ENCODE measurements around the gene NTM. TPM values are rescaled to one million over a fixed set of nuclear protein-coding genes. Genes with fewer than 3 reads are reported as not detected.

Gene NTM
- total RNA-seq, 2 donors from 2014 or later, result 0.26 to 3.6 TPM

GRCh38 chr11:131663405-131664200, 293.2 kb downstream of the NTM start:
- Histone ChIP-seq H3K27me3 (no peaks in the 10 kb centered on the region), H3K4me1 (no peaks in the 10 kb centered on the region), H3K9me3 (no peaks in the 10 kb centered on the region), H3K27ac (no peak overlapping the region), H3K4me3 (no peak overlapping the region), H3K36me3 (replicated peaks in 1 of 2; ENCODE audit: insufficient read depth in 1 of 2, low read depth in 2 of 2) (no peaks in the 10 kb centered on the region)
- 55 to 61% methylated on average over 10 of the region's 10 CpGs for WGBS, 2 donors
- ATAC-seq (no peak), DNase-seq (no peak)
- no peak for TF ChIP-seq POLR2A (IDR thresholded peaks at IDR 0.05)
- no peak for TF ChIP-seq CTCF (IDR thresholded peaks at IDR 0.05)
- intact Hi-C loops (cut with DNase I), result no loop called here

- intact Hi-C loops (cut with DNase I), result no loop called here
- no peak overlapping the region for H3K4me3 ChIP-seq
- no peaks in the 10 kb centered on the region for H3K36me3 ChIP-seq (replicated peaks in 1 of 2; ENCODE audit: insufficient read depth in 1 of 2, low read depth in 2 of 2)
- ATAC-seq (no peak), DNase-seq (no peak)
- WGBS, 2 donors, result 86 to 88% methylated on average over 6 of the region's 6 CpGs
- H3K27me3 ChIP-seq, result no peaks in the 10 kb centered on the region
- H3K9me3 ChIP-seq, result no peaks in the 10 kb centered on the region
- H3K27ac ChIP-seq, result no peak overlapping the region
- no peaks in the 10 kb centered on the region for H3K4me1 ChIP-seq
- TF ChIP-seq CTCF (IDR thresholded peaks at IDR 0.05) (no peak), POLR2A (IDR thresholded peaks at IDR 0.05) (no peak)
Observed at GRCh38 chr11:131664293-131664692, 293.9 kb downstream of the NTM start.

- Histone ChIP-seq H3K36me3 (replicated peaks in 1 of 2; ENCODE audit: insufficient read depth in 1 of 2, low read depth in 2 of 2) (no peaks in the 10 kb centered on the region), H3K4me1 (no peaks in the 10 kb centered on the region), H3K27me3 (no peaks in the 10 kb centered on the region), H3K9me3 (no peaks in the 10 kb centered on the region), H3K4me3 (no peak overlapping the region), H3K27ac (no peak overlapping the region)
- 72 to 73% methylated on average over 11 of the region's 11 CpGs for WGBS, 2 donors
- TF ChIP-seq CTCF (IDR thresholded peaks at IDR 0.05) (no peak), POLR2A (IDR thresholded peaks at IDR 0.05) (no peak)
- DNase-seq (no peak), ATAC-seq (no peak)
- intact Hi-C loops (cut with DNase I), result no loop called here
Observed at GRCh38 chr11:131664816-131665215, 294.4 kb downstream of the NTM start.

GRCh38 chr11:131665344-131665968, 295.0 kb downstream of the NTM start:
- TF ChIP-seq POLR2A (IDR thresholded peaks at IDR 0.05), result no peak
- TF ChIP-seq CTCF (IDR thresholded peaks at IDR 0.05), result no peak
- H3K36me3 ChIP-seq (replicated peaks in 1 of 2; ENCODE audit: insufficient read depth in 1 of 2, low read depth in 2 of 2), result no peaks in the 10 kb centered on the region
- no peak overlapping the region for H3K27ac ChIP-seq
- H3K27me3 ChIP-seq, result no peaks in the 10 kb centered on the region
- DNase-seq (no peak), ATAC-seq (no peak)
- H3K4me3 ChIP-seq, result no peak overlapping the region
- intact Hi-C loops (cut with DNase I), result no loop called here
- no peaks in the 10 kb centered on the region for H3K9me3 ChIP-seq
- WGBS, 2 donors, result 63 to 65% methylated on average over 8 of the region's 8 CpGs
- no peaks in the 10 kb centered on the region for H3K4me1 ChIP-seq
